Heart left ventricle (tissue), 16 donors: ENCODE data around the gene CCDC178. TPM values are rescaled to one million over a fixed set of nuclear protein-coding genes. Genes with fewer than 3 reads are reported as not detected.

Source experiments
- ATAC-seq, 4 donors: fragments of 200-7000 bp; cut with Tn5 transposase; one replicate each; pipeline ENCODE4 v1.9.1; 2020 to 2022; ENCODE audit warnings: moderate library complexity in 4 of 4, mild to moderate bottlenecking in 3 of 4, moderate number of reproducible peaks in 1 of 4
- DNase-seq, 5 donors: peaks; one replicate each; pipeline ENCODE4 v3.0.0-alpha.2; 2020
- H3K27ac ChIP-seq, 12 donors: fragments of 200-600 bp; sonication (generic) in 4 of 12; one replicate each; pipeline versions ENCODE4 v1.5.0 to v1.8.0; 2016 to 2022; ENCODE audit warnings: mild to moderate bottlenecking in 2 of 12
- H3K27me3 ChIP-seq, 9 donors: fragments of 200-600 bp; sonication (generic) in 2 of 9; one replicate each; pipeline versions ENCODE4 v1.5.1 to v1.8.0; 2016 to 2022; ENCODE audit warnings: mild to moderate bottlenecking in 3 of 9
- H3K36me3 ChIP-seq, 9 donors: fragments of 200-600 bp; sonication (generic) in 2 of 9; one replicate each; pipeline versions ENCODE4 v1.5.0 to v1.8.0; 2018 to 2022; ENCODE audit warnings: mild to moderate bottlenecking in 2 of 9
- H3K4me1 ChIP-seq, 12 donors: fragments of 200-600 bp; sonication (generic) in 4 of 12; one replicate each; pipeline versions ENCODE4 v1.5.0 to v1.8.0; 2016 to 2022; ENCODE audit warnings: mild to moderate bottlenecking in 3 of 12
- H3K4me3 ChIP-seq, 12 donors: fragments of 200-600 bp; sonication (generic) in 4 of 12; one replicate each; pipeline versions ENCODE4 v1.5.0 to v1.8.0; 2017 to 2022; ENCODE audit warnings: mild to moderate bottlenecking in 9 of 12, moderate library complexity in 4 of 12
- H3K9me3 ChIP-seq, 12 donors: fragments of 200-600 bp; sonication (generic) in 4 of 12; one replicate each; pipeline versions ENCODE4 v1.5.0 to v1.8.0; 2016 to 2022; ENCODE audit warnings: mild to moderate bottlenecking in 1 of 12
- CTCF ChIP-seq, 12 donors: fragments of 200-600 bp; sonication (generic) in 4 of 12; IDR thresholded peaks; one replicate each; pipeline versions ENCODE4 v1.5.0 to v1.8.0; 2018 to 2022; ENCODE audit warnings: antibody characterized with exemption in 12 of 12, mild to moderate bottlenecking in 5 of 12
- POLR2A ChIP-seq, 2 donors: fragments of 450-650 bp; IDR thresholded peaks; one replicate each; pipeline ENCODE4 v1.6.1; 2017; ENCODE audit warnings: antibody characterized with exemption in 2 of 2, mild to moderate bottlenecking in 2 of 2, moderate library complexity in 2 of 2
- WGBS, 4 donors: extraction: QIAGEN DNeasy Blood & Tissue Kit in 2 of 4; methylation state at CpG; one replicate each; pipeline versions ENCODE4 v1.1.5 to v1.1.7; 2013 to 2018; 5-methylcytosine and 5-hydroxymethylcytosine counted together
- intact Hi-C, 10 donors: fragments of 100-400 bp; cut with DNase I; formaldehyde crosslinking; loops; one replicate each; pipeline versions ENCODE4 v1.11.1 to v1.14.2; 2022
- polyA plus RNA-seq, 2 donors: library from polyadenylated mRNA; stranded (reverse); fragments of 200-250 nt; gene quantifications; one replicate each; pipeline ENCODE4 v1.2.3, GENCODE V29; 2013
- total RNA-seq, 9 donors: library from RNA; depleted of rRNA in 2 of 9; stranded (reverse); fragments of >200 nt in 2 of 9; fragmentation: NEBNext Ultra II Directional in 3 of 9; extraction: Animal tissue kit (Norgen Biotek cat#: 25700) in 3 of 9; gene quantifications; one replicate each; pipeline versions ENCODE4 v1.1.0 to v1.2.4, GENCODE V29; 2016 to 2023
- donor health status: ischemic (EF 13 %, LVEDD 7.1; RV severe dilation, severe dysfunction).
- donor health status: healthy with polysubstance abuse.
- donor health status: DM: no; HTN: yes; CAD: no.
- donor health status: DM: no; HTN: no; CAD: no.
- donor health status: ischemic (EF 25% LVEDD 6.9; RV normal size, moderate dysfunction).
- donor health status: ischemic (EF 25% LVEDD 5.7; RV mildly dilated, moderate dysfunction).
- donor health status: healthy.
- donor health status: DM: yes; HTN: yes; CAD: no.
- donor health status: ischemic (EF 35%, LVEDD 5.7; RV mildly dilated, moderate dysfunction).
- donor health status: nonischemic (EF 11% LVEDD 7.7; RV severe dilation, severe dysfunction).
- donor health status: DM: yes; HTN: yes; CAD: no.
- donor health status: PGD.
- donor health status: ischemic (EF 29% LVEDD 5.4; RV normal size, mild dysfunction).
- donor health status: nonischemic (EF 23%, LVEDD 6.1; RV moderate dilation, normal function).

CCDC178 gene
- total and polyA plus RNA-seq, 11 donors, result 0.23 to 1.00 (median 0.41) TPM; not detected in 3

GRCh38 chr18:33270297-33270696 lies 170.2 kb downstream of the CCDC178 start:
- no peak overlapping the region for H3K4me3 ChIP-seq
- TF ChIP-seq POLR2A (IDR thresholded peaks at IDR 0.05) (no peak), CTCF (IDR thresholded peaks at IDR 0.05) (no peak)

GRCh38 chr18:33269223-33269622 lies 171.3 kb downstream of the CCDC178 start:
- no peak overlapping the region for H3K27ac ChIP-seq
- H3K4me3 ChIP-seq, result no peak overlapping the region
- TF ChIP-seq CTCF (IDR thresholded peaks at IDR 0.05) (no peak), POLR2A (IDR thresholded peaks at IDR 0.05) (no peak)
- no peaks in the 10 kb centered on the region for H3K4me1 ChIP-seq
- ATAC-seq (no peak), DNase-seq (no peak)
- WGBS, 4 donors, result 4 to 27% (median 19%) methylated on average over 2 of the region's 2 CpGs
- H3K9me3 ChIP-seq, result no peaks in the 10 kb centered on the region
- no peaks in the 10 kb centered on the region for H3K36me3 ChIP-seq
- H3K27me3 ChIP-seq, result no peaks in the 10 kb centered on the region
- intact Hi-C loops, result no loop called here

More at GRCh38 chr18:33270297-33270696, 170.2 kb downstream of the CCDC178 start:
- H3K9me3 ChIP-seq, result no peaks in the 10 kb centered on the region
- DNase-seq (no peak), ATAC-seq (no peak)
- intact Hi-C loops, result no loop called here
- H3K27me3 ChIP-seq, result no peaks in the 10 kb centered on the region
- H3K27ac ChIP-seq, result no peak overlapping the region
- H3K36me3 ChIP-seq, result no peaks in the 10 kb centered on the region
- H3K4me1 ChIP-seq, result no peaks in the 10 kb centered on the region
- WGBS, 4 donors, result 40 to 46% (median 42%) methylated on average over 1 of the region's 1 CpG

- H3K4me1 ChIP-seq, result no peaks in the 10 kb centered on the region
- TF ChIP-seq POLR2A (IDR thresholded peaks at IDR 0.05) (no peak), CTCF (IDR thresholded peaks at IDR 0.05) (no peak)
- ATAC-seq (no peak), DNase-seq (no peak)
- H3K27me3 ChIP-seq, result no peaks in the 10 kb centered on the region
- H3K36me3 ChIP-seq, result no peaks in the 10 kb centered on the region
- H3K9me3 ChIP-seq, result no peaks in the 10 kb centered on the region
- intact Hi-C loops, result no loop called here
- H3K4me3 ChIP-seq, result no peak overlapping the region
- WGBS, 4 donors, result 13 to 27% (median 18%) methylated on average over 1 of the region's 1 CpG
- H3K27ac ChIP-seq, result no peak overlapping the region
Observed at GRCh38 chr18:33264566-33264965, 176.0 kb downstream of the CCDC178 start.

- Histone ChIP-seq H3K4me1 (no peaks in the 10 kb centered on the region), H3K9me3 (peaks cover 0 to 23% (median 12%) of the 10 kb centered on the region in 12 donors), H3K4me3 (no peak overlapping the region), H3K27ac (no peak overlapping the region), H3K36me3 (no peaks in the 10 kb centered on the region), H3K27me3 (no peaks in the 10 kb centered on the region)
- no peak for DNase-seq
- no peak for ATAC-seq
- 77 to 81% (median 80%) methylated on average over 1 of the region's 1 CpG for WGBS, 4 donors
- no peak for TF ChIP-seq POLR2A (IDR thresholded peaks at IDR 0.05)
- no peak for TF ChIP-seq CTCF (IDR thresholded peaks at IDR 0.05)
- intact Hi-C loops, result loop anchor here in 3 of 10 donors (5.0 to 10.0 kb wide), 3 partner anchors 206 to 523 kb away; partner anchors contain the start of gene CCDC178 (in 1 of the 3)
Observed at GRCh38 chr18:33239298-33239697, 201.2 kb downstream of the CCDC178 start.
